Dermis blood vessel endothelial cell (primary cell): ENCODE results near the gene CCNT1. TPM values are rescaled to one million over a fixed set of nuclear protein-coding genes. Genes with fewer than 3 reads are reported as not detected.
"Not testable (repeated sequence)": the region's sequence is repeated elsewhere in the genome, so short reads cannot be mapped to it uniquely, and the experiment has no call there.

Source experiments
- DNase-seq: peaks from one replicate; pipeline ENCODE4 v3.0.0; 2010
- total RNA-seq: library from RNA; depleted of rRNA; stranded (reverse); fragments of >200 nt; gene quantifications from 2 replicates; pipeline ENCODE4 v1.2.3, GENCODE V29; 2014

Gene CCNT1
- 25.9 and 28.3 TPM in 2 replicates for total RNA-seq

GRCh38 chr12:48716493-48717251 is at the start of gene CCNT1:
TSS of gene CCNT1 (minus strand) at chr12:48716707. CDS start at chr12:48716675, 32 bp downstream.
- DNase-seq = peak; percentile 100

- DNase-seq = no peak
These were observed 49.3 kb upstream of the CCNT1 start for GRCh38 chr12:48765753-48766162.

GRCh38 chr12:48764521-48764920 is 48.0 kb upstream of the CCNT1 start:
- no peak for DNase-seq

GRCh38 chr12:48758737-48759136 is 42.2 kb upstream of the CCNT1 start:
- no peak for DNase-seq

DNA sequence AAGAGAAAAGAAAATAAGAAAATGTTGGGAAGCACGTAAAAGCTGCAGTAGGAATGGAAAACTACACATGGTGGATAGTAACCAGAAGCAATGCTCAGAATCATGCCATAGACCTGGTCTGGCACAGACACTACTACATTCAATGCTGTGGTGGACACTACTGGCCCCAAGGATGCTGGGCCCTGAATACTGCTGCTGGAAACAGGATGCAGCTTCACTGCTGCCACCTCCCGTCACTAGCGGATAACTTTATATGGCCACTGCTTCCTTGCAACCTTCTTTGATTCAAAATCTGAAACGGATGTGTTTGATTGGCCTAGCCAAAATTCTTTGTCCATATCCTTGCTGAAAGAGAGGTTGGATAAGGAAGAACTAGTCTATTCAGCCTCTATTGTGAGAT is 41.7 kb upstream of the CCNT1 start:
- peak; percentile 40 for DNase-seq

GRCh38 chr12:48750769-48751356 is 34.4 kb upstream of the CCNT1 start:
- no peak for DNase-seq

- no peak for DNase-seq
These were observed 33.7 kb upstream of the CCNT1 start for GRCh38 chr12:48750215-48750614.

DNA sequence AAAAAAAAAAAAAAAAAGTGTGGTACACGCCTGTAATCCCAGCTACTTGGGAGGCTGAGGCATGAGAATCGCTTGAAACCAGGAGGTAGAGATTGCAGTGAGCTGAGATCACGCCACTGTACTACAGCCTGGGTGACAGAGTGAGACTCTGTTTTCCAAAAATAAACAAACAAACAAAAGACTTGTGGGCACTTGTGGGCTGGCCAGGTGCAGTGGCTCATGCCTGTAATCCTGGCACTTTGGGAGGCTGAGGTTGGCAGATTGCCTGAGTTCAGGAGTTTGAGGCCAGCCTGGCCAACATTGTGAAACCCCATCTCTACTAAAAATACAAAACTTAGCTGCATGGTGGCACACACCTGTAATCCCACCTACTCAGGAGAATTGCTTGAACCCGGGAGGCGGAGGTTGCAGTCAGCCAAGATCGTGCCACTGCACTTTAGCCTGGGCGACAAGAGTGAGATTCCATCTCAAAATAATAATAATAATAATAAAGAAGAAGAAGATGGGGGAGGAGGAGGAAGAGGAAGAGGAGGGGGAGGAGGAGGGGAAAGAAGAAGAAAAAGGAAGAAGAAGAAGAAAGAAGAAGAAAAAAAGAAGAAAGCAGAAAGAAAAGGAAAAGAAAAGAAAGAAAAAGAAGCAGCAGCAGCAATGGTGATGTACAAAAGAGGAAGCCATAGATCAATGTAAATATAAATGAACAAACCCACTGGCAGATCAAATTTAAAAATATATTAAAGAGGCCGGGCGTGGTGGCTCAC is 27.9 kb upstream of the CCNT1 start:
- DNase-seq = no peak

DNA sequence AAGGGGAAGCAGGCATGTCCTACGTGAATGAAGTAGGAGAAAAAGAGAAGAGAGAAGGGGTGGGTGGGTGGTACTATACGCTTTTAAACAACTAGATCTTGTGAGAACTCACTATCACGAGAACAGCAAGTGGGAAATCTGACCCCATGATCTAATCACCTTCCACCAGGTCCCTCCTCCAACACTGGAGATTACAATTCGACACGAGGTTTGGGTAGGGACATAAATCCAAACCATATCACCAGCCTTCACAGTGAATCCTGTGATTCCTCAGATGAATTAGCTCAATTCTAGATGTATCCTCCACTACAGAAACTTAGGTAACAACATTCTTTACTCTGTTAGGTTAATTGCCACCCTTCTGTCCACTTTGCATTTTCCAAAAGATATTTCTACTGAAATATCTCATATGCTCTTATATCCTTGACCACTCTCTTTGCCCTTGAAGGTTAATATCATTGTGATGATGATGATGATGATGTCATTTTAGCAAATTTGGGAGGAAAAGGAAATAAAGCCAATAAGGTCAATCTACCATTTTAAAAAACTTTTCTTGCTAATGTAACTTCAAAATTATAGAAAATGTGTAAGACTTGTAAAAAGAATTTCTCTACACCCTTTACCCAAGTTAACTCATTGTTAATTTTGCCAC is 23.2 kb upstream of the CCNT1 start:
- no peak for DNase-seq

GRCh38 chr12:48736456-48736855 is 19.9 kb upstream of the CCNT1 start:
- DNase-seq = no peak

DNA sequence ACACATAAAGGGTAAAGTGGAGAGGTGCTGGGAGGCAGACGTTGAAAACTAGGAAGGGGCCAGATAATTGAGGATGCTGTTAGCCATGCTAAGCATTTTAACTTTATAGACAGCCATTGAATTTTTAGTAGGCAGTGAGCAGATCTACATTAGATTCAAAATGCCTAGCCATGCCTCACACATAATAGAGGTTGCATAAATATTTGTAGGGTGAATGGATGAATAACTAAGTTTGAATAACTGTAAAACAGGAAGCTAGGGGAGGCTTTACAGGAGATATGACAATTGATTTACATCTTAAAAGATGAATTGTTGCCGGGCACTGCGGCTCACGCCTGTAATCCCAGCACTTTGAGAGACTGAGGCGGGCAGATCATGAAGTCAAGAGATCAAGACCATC is 12.3 kb upstream of the CCNT1 start:
- no peak for DNase-seq

DNA sequence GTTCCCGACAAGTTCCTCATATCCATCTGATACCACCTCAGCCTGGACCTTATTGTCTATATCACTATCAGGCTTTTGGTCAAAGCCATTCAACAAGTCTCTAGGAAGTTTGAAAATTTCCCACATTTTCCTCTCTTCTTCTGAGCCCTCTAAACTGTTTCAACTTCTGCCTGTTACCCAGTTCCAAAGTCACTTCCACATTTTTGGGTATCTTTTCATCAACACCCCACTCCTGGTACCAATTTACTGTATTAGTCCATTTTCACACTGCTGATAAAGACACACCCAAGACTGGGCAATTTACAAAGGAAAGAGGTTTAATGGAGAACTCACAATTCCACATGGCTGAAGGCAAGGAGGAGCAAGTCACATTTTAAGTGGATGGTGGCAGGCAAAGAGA is 4.2 kb upstream of the CCNT1 start:
- not testable (repeated sequence) for DNase-seq

- DNase-seq = not testable (repeated sequence)
These were observed 3.7 kb upstream of the CCNT1 start for GRCh38 chr12:48720171-48720570.

DNA sequence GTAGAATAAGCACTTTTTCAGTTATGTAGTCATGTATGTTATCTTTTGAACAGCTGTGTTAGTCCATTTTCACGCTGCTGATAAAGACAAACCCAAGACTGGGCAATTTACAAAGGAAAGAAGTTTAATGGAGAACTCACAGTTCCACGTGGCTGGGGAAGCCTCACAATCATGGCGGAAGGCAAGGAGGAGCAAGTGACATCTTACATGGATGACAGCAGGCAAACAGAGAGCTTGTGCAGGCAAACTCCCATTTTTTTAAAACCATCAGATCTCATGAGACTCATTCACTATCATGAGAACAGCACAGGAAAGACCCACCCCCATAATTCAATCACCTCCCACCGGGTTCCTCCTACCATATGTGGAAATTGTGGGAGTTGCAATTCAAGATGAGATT is 2.5 kb upstream of the CCNT1 start:
- not testable (repeated sequence) for DNase-seq

- DNase-seq = peak; percentile 28
These were observed 767 bp upstream of the CCNT1 start for GRCh38 chr12:48717252-48717695.

- no peak for DNase-seq
These were observed 377 bp downstream of the CCNT1 start for GRCh38 chr12:48716168-48716492.

DNA sequence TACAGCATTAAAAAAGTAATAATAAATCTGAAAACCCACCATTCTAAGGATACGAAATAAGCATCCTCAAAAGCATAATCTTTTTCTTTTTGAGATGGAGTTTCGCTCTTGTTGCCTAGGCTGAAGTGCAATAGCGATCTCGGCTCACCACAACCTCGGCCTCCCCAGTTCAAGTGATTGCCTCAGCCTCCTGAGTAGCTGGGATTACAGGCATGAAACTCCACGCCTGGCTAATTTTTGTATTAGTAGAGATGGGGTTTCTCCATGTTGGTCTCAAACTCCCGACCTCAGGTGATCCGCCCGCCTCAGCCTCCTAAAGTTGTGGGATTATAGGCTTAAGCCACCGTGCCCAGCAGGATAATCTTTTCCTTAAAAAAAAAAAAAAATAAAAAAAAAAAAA is 4.3 kb downstream of the CCNT1 start:
- no peak for DNase-seq

DNA sequence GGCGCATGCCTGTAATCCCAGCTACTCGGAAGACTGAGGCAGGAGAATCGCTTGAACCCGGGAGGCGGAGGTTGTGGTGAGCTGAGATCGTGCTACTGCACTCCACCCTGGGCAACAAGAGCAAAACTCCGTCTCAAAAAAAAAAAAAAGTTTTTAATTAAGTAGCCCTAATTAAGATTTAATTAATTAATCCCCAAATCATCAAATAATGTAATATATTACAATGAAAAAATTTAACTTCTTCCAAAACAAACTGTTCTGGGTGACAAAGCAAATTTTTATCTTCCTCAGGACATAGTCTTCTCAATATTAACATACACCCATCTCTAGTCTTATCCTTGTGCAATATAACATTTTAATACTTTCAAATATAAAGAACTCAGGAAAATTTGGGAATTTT is 17.7 kb downstream of the CCNT1 start:
- not testable (repeated sequence) for DNase-seq

DNA sequence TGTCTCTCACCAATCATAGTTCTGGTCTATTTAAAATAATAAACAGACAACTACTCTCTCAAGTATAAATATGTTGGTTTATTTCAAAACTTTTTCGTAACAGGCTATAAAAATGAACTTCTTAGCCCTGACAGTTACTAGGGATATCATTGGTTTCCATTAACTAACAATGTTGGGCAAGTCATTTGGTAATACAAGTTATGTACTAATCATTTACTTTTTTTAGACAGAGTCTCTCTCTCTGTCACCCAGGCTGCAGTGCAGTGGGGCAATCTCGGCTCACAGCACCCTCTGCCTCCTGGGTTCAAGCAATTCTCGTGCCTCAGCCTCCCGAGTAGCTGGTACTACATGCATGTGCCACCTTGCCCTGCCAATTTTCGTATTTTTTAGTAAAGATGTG is 19.9 kb downstream of the CCNT1 start:
- no peak for DNase-seq

DNA sequence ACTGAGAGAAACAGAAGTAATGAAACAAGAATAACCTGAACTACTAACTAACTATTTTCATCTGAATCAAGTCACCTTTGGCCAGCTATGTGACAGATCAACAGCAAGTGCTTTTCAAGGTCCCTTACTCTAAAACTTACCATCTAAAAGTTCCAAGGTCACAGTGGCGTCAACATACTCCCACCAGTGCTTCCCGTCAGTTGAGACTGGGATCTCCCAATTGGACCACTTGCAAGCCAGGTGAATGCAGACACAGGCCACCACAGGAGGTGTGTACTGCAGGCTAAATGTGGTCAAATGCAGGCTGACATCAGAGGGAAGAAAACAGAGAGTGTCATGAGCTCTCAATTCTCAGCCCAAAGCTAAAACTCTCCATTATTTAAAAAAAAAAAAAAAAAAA is 20.6 kb downstream of the CCNT1 start:
- no peak for DNase-seq

DNA sequence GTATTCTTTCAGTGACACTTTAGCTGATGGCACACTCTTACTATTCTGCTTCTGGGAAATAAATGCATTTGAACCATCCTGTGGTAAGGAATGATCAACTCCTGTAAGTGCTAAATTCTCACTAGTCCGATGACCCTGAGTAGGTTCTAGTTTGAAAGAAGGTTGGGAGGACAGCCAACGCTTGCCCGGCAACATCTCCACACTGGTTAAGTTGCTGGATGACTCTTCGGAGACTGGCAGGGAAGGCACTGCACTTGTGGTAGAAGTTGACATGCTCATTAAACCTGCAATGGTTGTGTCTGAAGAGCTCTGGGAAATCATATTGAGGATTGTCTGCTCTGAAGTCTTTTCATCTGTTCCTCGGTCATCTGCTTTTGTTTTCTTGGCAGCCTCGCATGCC is 22.5 kb downstream of the CCNT1 start:
- DNase-seq = no peak

- DNase-seq = no peak
These were observed 22.9 kb downstream of the CCNT1 start for GRCh38 chr12:48693572-48693971.

GRCh38 chr12:48691826-48692487 is 24.6 kb downstream of the CCNT1 start:
- DNase-seq = no peak
